ENCODE results near the gene CLEC1B. TPM values are rescaled to one million over a fixed set of nuclear protein-coding genes. Genes with fewer than 3 reads are reported as not detected.
"Not testable (repeated sequence)": the region's sequence is repeated elsewhere in the genome, so short reads cannot be mapped to it uniquely, and the experiment has no call there.

The CLEC1B gene
- total RNA-seq, 1 donor from 2014 or later: not detected

DNA sequence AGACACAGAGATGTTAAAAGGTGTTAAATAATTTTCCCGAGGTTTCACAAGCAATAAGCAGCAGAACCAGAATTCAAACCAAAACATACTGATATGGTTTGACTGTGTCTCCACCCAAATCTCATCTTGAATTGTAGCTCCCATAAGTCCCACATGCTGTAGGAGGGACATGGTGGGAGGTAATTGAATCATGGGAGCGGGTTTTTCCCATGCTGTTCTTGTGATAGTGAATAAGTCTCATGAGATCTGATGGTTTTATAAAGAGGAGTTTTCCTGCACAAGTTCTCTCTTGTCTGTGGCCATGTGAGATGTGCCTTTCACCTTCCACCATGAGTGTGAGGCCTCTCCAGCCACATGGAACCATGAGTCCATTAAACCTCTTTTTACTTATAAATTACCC is 24.2 kb downstream of the CLEC1B start:
- DNase-seq (ENCODE audit: low read depth): not testable (repeated sequence)

DNA sequence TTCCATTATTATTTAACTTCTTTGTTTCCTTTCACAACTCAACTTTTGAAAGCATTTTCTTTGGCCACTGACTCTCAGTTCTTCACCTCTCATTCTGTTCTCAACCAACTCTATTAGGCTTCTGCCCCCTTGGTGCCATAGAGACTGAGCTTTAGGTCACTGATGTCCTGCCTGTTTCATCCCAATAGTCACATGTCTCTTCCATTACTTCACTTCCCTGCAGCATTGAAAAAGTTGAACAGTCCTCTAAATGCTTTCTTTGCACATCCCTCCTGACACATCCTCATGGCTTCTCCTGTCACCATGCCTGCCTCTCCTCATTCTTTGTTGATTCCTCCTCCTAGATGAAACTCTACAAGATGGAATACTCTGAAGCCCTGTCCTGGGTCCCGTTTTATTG is 25.0 kb downstream of the CLEC1B start:
- no peak for DNase-seq (ENCODE audit: low read depth)

DNA sequence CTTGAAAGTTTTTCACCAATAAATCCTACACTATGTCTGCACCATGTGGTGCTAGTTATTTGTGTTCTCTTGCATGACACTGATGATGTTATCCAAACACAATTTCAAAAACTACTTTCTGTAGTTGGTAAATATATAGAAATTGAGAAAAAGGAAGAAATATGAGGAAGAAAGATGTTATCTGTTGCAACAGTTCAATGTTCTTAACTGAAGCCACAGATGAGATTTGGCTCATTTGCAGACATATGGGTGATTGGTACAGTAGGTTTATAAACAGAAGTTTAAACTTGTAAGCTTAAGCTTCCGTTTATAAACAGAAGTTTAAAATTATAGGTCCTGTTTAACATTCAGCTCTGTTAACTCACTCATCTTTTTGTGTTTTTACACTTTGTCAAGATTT is 27.7 kb downstream of the CLEC1B start, which contains the start of gene CLEC12A:
CLEC12A (plus strand) TSS at position 229 of the 400 bp plus-strand sequence. CDS start 188 bp downstream, outside the sequence.
- DNase-seq (ENCODE audit: low read depth): no peak

DNA sequence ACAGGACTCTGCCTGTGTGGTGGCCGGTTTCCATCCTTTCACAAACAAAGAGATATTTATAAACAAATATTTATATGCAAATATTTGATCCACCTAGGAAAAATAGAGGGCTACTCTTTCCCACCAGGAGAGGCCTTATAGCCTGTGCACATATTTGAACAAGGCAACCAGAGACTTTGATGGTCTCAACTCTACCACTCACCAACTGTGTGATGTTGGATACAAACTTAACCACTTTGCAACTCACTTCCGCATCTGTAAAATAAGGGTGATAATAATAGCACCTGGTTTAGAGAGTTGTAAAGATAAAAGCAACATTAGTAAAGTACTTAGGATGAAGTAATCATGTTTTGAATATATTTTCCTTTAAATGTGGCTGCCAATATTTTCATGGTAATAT is 29.2 kb downstream of the CLEC1B start:
- no peak for DNase-seq (ENCODE audit: low read depth)

DNA sequence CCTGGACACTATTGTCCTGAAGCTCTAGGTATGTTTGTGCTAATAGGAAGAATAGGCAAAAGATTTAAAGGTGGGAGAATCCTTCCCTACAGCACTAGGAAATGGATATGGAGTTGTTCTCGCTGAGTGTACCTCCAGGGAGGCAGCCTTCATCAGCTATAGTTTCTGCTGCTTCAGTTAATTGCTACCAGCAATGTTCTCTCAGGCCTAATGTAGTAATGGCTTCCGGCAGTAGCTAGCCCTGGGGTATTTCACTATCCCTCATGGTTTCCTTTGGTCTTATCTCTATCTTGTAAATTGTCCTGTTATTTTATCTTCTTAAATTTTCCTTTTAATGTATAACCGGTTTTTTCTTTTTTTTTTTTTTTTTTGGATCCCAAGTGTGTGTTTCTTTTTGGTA is 37.0 kb downstream of the CLEC1B start:
- DNase-seq (ENCODE audit: low read depth): no peak

DNA sequence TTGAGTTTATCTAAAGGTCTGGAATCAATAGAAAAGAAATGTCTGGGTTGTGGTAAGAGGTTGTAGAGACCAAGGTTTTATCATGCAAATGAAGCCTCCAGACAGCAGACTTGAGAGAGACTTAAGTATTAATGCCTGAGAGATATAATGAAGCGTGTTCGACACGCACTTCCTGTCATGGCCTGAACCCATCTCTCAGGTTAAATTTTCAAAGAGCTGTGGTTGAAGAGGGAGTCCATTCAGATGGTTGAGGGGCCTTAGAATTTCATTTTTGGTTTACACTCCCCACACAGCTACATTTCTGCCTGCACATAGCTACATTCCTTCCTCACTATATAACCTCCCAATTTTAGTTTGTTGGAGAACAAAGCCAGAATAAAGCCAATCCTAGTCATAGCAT is 37.8 kb downstream of the CLEC1B start:
- DNase-seq (ENCODE audit: low read depth): no peak

DNA sequence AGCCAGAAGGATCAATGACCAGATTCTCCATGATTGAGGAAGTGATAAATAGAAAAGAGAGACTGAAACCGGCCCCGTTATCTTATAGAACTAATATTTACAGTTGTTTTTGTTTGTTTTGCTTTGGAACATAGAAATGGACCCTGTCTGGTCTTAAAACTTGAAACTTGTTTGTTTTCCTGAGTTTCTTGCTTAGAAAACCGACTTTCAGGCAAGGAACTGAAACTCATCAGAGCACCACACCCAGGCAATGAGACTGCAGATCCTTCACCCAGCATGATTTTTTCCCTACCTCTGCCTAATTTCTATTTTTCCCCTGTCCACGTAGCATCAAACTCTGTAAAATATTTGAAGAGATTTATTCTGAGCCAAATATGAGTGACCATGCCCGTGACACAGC is 38.3 kb downstream of the CLEC1B start:
- DNase-seq (ENCODE audit: low read depth): no peak

DNA sequence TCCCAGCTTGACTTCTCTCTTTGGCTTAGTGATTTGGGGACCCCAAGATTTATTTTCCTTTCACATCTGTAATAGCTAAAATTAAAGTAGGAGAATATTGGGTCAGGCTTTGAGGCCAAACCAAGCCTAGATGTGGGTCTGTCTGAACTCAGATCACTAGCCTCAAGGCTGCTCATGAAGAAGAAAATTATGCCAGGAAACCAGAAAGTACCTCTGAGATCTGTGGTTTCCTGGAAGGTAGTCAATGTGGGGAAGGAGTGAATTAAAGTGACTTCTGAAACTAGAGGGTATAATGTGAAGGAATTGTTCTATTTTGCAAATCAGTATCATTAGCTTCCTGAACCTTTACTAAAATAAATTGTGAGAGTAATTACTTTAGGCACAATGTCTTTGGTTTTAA is 41.1 kb downstream of the CLEC1B start:
- DNase-seq (ENCODE audit: low read depth): no peak

DNA sequence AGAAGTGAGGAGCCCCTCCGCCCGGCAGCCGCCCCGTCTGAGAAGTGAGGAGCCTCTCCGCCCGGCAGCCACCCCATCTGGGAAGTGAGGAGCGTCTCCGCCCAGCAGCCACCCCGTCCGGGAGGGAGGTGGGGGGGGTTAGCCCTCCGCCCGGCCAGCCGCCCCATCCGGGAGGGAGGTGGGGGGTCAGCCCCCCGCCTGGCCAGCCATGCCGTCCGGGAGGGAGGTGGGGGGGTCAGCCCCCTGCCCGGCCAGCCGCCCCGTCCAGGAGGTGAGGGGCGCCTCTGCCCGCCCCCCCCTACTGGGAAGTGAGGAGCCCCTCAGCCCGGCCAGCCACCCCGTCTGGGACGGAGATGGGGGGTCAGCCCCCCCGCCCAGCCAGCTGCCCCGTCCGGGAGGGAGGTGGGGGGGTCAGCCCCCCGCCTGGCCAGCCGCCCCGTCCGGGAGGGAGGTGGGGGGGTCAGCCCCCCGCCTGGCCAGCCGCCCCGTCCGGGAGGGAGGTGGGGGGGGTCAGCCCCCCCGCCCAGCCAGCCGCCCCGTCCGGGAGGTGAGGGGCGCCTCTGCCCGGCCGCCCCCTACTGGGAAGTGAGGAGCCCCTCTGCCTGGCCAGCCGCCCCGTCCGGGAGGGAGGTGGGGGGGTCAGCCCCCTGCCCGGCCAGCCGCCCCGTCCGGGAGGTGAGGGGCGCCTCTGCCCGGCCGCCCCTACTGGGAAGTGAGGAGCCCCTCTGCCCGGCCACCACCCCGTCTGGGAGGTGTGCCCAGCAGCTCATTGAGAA is 45.8 kb downstream of the CLEC1B start:
- DNase-seq (ENCODE audit: low read depth): not testable (repeated sequence)

DNA sequence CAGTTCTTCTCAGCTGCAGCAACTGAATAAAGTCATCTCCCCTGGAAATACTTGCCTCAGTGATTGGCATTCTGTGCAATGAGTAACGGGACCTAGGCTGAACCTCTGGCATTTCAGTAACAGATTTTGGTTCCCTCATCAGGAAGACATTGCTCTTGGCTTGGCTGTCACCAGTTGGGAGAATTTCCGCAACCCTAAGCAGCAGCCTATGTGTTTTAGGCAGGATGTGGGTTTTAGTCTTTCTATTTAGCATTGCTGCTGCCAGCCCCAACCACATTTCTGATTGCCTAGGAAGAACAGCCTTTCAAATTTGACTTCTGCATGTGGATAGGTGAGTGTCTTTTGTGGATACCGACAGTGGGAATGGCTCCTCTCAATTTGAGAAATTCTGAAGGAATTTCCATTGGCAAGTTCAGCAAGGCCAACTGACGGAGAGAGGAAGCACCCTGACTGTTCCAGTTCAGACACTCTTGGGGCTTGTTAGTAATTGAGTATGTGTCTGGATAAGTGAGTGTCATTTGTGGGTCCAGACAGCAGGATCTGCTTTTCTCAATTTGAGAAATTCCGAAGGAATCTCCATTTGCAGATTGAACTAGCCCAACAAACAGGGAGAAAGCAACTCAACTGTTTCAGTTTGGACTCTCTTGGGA is 47.8 kb downstream of the CLEC1B start:
- no peak for DNase-seq (ENCODE audit: low read depth)

DNA sequence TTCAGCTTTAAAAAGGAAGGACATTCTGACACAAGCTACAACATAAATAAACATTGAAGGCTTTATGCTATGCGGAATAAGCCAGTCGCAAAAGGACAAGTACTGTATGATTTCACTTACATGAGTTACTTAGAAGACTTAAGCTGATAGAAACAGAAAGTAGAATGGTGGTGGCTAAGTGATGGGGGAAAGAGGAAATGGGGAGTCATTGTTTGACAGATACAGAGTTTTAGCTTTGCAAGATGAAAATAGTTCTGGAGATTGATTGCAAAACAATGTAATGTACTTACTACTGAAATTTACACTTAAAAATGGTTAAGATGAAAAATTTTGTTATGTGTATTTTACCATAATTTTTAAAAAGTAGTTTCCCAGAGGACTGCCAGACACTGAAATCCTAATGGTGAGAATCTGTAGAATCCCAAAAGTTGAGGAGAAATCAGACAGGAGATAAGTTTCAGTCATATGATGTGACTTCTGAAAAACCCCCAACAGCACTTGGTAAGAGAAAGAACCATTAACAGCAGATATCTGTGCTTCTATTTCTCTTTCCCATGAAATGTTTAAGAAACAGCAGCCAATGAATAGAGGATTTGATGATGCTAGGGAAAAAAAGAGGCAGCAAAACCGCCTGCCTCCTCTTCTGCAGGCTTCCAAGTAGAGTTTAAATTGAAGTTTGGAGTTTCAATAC is 50.2 kb downstream of the CLEC1B start:
- no peak for DNase-seq (ENCODE audit: low read depth)

DNA sequence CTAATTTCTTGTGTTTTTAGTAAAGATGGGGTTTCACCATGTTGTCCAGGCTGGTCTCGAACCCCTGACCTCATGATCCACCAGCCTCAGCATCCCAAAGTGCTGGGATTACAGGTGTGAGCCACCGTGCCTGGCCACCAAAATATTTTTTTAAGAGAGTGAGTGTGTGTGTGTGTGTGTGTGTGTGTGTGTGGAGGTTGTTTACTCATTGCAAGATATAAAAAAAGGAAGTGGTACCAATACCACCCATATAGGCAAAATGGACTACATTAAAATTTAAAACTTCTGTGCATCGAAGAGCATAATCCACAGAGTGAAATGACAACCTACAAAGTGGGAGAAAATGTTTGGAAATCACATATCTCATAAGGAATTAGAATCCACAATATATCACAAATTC is 51.2 kb downstream of the CLEC1B start:
- DNase-seq (ENCODE audit: low read depth): no peak

DNA sequence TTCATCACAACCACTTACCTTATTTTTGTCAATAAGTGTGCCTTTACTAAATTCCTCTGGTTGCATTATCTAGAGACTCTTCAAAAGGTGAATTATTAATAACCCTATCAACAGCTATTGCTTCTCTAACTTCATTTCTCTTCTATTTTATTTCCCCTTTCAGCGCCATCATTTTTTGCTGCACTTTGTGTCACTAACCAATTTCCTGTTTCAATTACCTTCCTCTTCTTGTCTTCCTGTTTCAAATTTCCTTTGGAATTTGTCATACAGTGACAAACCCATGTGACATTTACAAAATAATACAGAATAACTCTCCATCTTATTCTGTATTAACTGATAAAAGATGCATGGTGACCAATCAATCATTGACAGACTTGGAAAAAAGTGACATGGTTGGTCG is 54.5 kb downstream of the CLEC1B start:
- DNase-seq (ENCODE audit: low read depth): no peak

DNA sequence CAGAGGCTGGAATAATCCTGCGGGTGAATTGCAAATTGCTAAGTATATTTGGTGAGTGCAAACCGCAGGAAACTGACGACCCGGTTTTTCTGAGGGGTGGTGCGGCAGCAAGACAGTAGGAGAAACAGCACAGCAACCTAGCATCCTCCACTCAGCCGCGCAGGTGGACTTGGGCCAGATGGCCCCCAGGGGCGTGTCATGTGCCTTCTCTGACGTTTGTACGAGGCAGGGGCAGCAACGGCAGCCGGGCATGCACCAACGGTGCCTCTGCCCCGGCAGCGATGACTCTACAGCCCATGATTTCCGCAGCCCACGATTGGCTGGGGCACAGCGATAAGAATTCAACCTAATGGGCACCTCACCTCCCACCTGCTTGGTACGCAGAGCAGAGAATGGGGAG is 55.7 kb downstream of the CLEC1B start:
- no peak for DNase-seq (ENCODE audit: low read depth)

Other genes starting within 250 kb of the CLEC1B start
- gene CD69, start 238.2 kb downstream of the CLEC1B start, total RNA-seq: 0.25 and 1.2 TPM in 2 replicates
- 0.15 and 1.4 TPM in 2 replicates for gene KLRF1, start 171.6 kb downstream of the CLEC1B start, total RNA-seq
- 0.10 and 0.52 TPM in 2 replicates for gene CLEC2B, start 129.8 kb downstream of the CLEC1B start, total RNA-seq
- not detected in 2 replicates for gene KLRF2, start 117.6 kb downstream of the CLEC1B start, total RNA-seq
- gene CLEC2A, start 66.8 kb downstream of the CLEC1B start, total RNA-seq: not detected in 2 replicates
- not detected in 2 replicates for gene CLEC12A, start 27.7 kb downstream of the CLEC1B start, total RNA-seq
- not detected in 2 replicates for gene CLEC12B, start 11.5 kb upstream of the CLEC1B start, total RNA-seq
- not detected in 2 replicates for gene CLEC9A, start 31.6 kb upstream of the CLEC1B start, total RNA-seq
- not detected in 2 replicates for gene CLEC1A, start 99.9 kb upstream of the CLEC1B start, total RNA-seq
- 0.05 TPM in 1 of 2 replicates, not detected in the other for gene CLEC7A, start 131.1 kb upstream of the CLEC1B start, total RNA-seq
- gene OLR1, start 173.0 kb upstream of the CLEC1B start, total RNA-seq: 0.87 and 0.89 TPM in 2 replicates
- 2.3 and 6.9 TPM in 2 replicates for gene TMEM52B, start 179.9 kb upstream of the CLEC1B start, total RNA-seq
- gene GABARAPL1, start 213.8 kb upstream of the CLEC1B start, total RNA-seq: 75.2 and 256 TPM in 2 replicates